ENCODE data around the gene ZSCAN30.

- TF ChIP-seq CTCF (IDR thresholded peaks at IDR 0.05) (no peak), POLR2A (IDR thresholded peaks at IDR 0.05) (no peak)
Observed at GRCh38 chr18:35215026-35215425, 75.0 kb downstream of the ZSCAN30 start.

Measured in heart left ventricle (tissue), 13 donors.